Suprapubic skin (tissue), 3 donors: Measurements from ENCODE around the gene PPP1R10.

ENCODE experiments used
- CTCF ChIP-seq, 2 donors: fragments of 200-600 bp in 1 of 2; fragments of 450-650 bp in 1 of 2; sonication (generic) in 1 of 2; IDR thresholded peaks; one replicate each; pipeline ENCODE4 v1.5.1; 2016 to 2019; ENCODE audit warnings: antibody characterized with exemption in 2 of 2, mild to moderate bottlenecking in 1 of 2, moderate library complexity in 1 of 2
- EP300 ChIP-seq: sonication (generic); formaldehyde crosslinking; IDR thresholded peaks from one replicate; pipeline ENCODE4 v1.6.1; 2017; ENCODE audit warnings: antibody characterized with exemption
- POLR2A ChIP-seq, 2 donors: fragments of 450-650 bp; IDR thresholded peaks; one replicate each; pipeline ENCODE4 v1.6.1; 2017; ENCODE audit warnings: antibody characterized with exemption in 2 of 2, mild to moderate bottlenecking in 2 of 2, moderate library complexity in 2 of 2

- TF ChIP-seq EP300 (no peak), CTCF (IDR thresholded peaks at IDR 0.05) (no peak), POLR2A (IDR thresholded peaks at IDR 0.05) (no peak)
Observed at GRCh38 chr6:30644769-30645168, 27.7 kb upstream of the PPP1R10 start.
